ENCODE measurements around the gene FOCAD. TPM values are rescaled to one million over a fixed set of nuclear protein-coding genes. Genes with fewer than 3 reads are reported as not detected.

Gene FOCAD
- polyA plus RNA-seq (2013, experiment 1 of 2) = 23.6 TPM
- polyA plus RNA-seq (2013, experiment 2 of 2) = 23.9 TPM

- Histone ChIP-seq H2AFZ (ENCODE audit: low read length) (peak within 1 kb of the TSS; percentile 90), H3K79me1 (ENCODE audit: low read depth, low read length) (no peaks in the 10 kb centered on the region), H3K18ac (ENCODE audit: low read length) (peak within 1 kb of the TSS; percentile 99), H3K36me3 (replicated peaks in 1 of 2; ENCODE audit: control insufficient read depth in 2 of 2, insufficient read depth in 2 of 2, low read length in 2 of 2) (no peaks in the 10 kb centered on the region), H3K4me2 (ENCODE audit: insufficient read depth, low read length, poor library complexity, severe bottlenecking) (peak within 1 kb of the TSS; percentile 87), H3K9ac (ENCODE audit: low read depth, low read length, poor library complexity) (peak within 1 kb of the TSS; percentile 86), H2BK12ac (ENCODE audit: low read length) (peak within 1 kb of the TSS; percentile 93), H3K14ac (ENCODE audit: low read length) (peak within 1 kb of the TSS; percentile 1), H3K4me1 (ENCODE audit: control insufficient read depth in 2 of 2, insufficient read depth in 1 of 2, low read depth in 1 of 2, low read length in 2 of 2) (peaks cover 4 to 13% of the 10 kb centered on the region in 2 donors), H3K4ac (ENCODE audit: low read length) (no peak within 1 kb of the TSS), H3K27ac (replicated peaks; ENCODE audit: low read length) (peak within 1 kb of the TSS; percentile 85), H2BK15ac (ENCODE audit: low read length) (no peak within 1 kb of the TSS), H2BK5ac (ENCODE audit: low read length) (peak within 1 kb of the TSS; percentile 59), H4K91ac (ENCODE audit: low read depth, low read length, poor library complexity) (no peak within 1 kb of the TSS), H3K4me3 (ENCODE audit: low read length in 2 of 2) (peak within 1 kb of the TSS; percentile 57 to 93), H3K9me3 (replicated peaks in 1 of 2; ENCODE audit: control insufficient read depth in 2 of 2, insufficient read depth in 1 of 2, low read depth in 1 of 2, low read length in 2 of 2) (no peaks in the 10 kb centered on the region), H2BK120ac (ENCODE audit: low read depth, low read length) (no peak within 1 kb of the TSS), H4K8ac (ENCODE audit: low read depth, low read length) (no peak within 1 kb of the TSS), H3K27me3 (ENCODE audit: control insufficient read depth in 3 of 3, insufficient read depth in 3 of 3, low read depth in 1 of 3, low read length in 3 of 3) (no peaks in the 10 kb centered on the region), H3K23ac (ENCODE audit: low read depth, low read length, poor library complexity) (peak within 1 kb of the TSS; percentile 98), H2AK5ac (ENCODE audit: low read depth, low read length) (no peak within 1 kb of the TSS)
- DNase-seq (ENCODE audit: low spot score) = peak; percentile 95
- no CpG with 5 or more reads among the region's 78 CpGs for WGBS, 2 donors (ENCODE audit: extremely low coverage in 2 of 2, insufficient read length in 2 of 2, insufficient replicate concordance in 1 of 2)
These were observed at the start of gene FOCAD for GRCh38 chr9:20684035-20684874. TSS of gene FOCAD (plus strand) at chr9:20684259. CDS start at chr9:20715354, 31,095 bp downstream.

- Histone ChIP-seq H3K36me3 (replicated peaks in 1 of 2; ENCODE audit: control insufficient read depth in 2 of 2, insufficient read depth in 2 of 2, low read length in 2 of 2) (no peaks in the 10 kb centered on the region), H4K91ac (ENCODE audit: low read depth, low read length, poor library complexity) (no peak overlapping the region), H3K4me1 (ENCODE audit: control insufficient read depth in 2 of 2, insufficient read depth in 1 of 2, low read depth in 1 of 2, low read length in 2 of 2) (peaks cover 0 to 9% of the 10 kb centered on the region in 2 donors), H2AFZ (ENCODE audit: low read length) (no peak overlapping the region), H3K4me2 (ENCODE audit: insufficient read depth, low read length, poor library complexity, severe bottlenecking) (no peak overlapping the region), H2BK5ac (ENCODE audit: low read length) (no peak overlapping the region), H3K27ac (replicated peaks; ENCODE audit: low read length) (no peak overlapping the region), H3K79me1 (ENCODE audit: low read depth, low read length) (no peaks in the 10 kb centered on the region), H3K9ac (ENCODE audit: low read depth, low read length, poor library complexity) (no peak overlapping the region), H3K14ac (ENCODE audit: low read length) (no peak overlapping the region), H3K18ac (ENCODE audit: low read length) (no peak overlapping the region), H3K4ac (ENCODE audit: low read length) (no peak overlapping the region), H4K8ac (ENCODE audit: low read depth, low read length) (no peak overlapping the region), H2BK15ac (ENCODE audit: low read length) (no peak overlapping the region), H2AK5ac (ENCODE audit: low read depth, low read length) (no peak overlapping the region), H3K23ac (ENCODE audit: low read depth, low read length, poor library complexity) (no peak overlapping the region), H3K4me3 (ENCODE audit: low read length in 2 of 2) (no peak overlapping the region), H2BK120ac (ENCODE audit: low read depth, low read length) (no peak overlapping the region), H3K9me3 (replicated peaks in 1 of 2; ENCODE audit: control insufficient read depth in 2 of 2, insufficient read depth in 1 of 2, low read depth in 1 of 2, low read length in 2 of 2) (no peaks in the 10 kb centered on the region), H2BK12ac (ENCODE audit: low read length) (no peak overlapping the region), H3K27me3 (ENCODE audit: control insufficient read depth in 3 of 3, insufficient read depth in 3 of 3, low read depth in 1 of 3, low read length in 3 of 3) (no peaks in the 10 kb centered on the region)
- no peak for DNase-seq (ENCODE audit: low spot score)
- WGBS, 2 donors (ENCODE audit: extremely low coverage in 2 of 2, insufficient read length in 2 of 2, insufficient replicate concordance in 1 of 2) = no CpG with 5 or more reads among the region's 4 CpGs
These were observed 49.2 kb upstream of the FOCAD start for GRCh38 chr9:20634895-20635294.

- Histone ChIP-seq H3K36me3 (replicated peaks in 1 of 2; ENCODE audit: control insufficient read depth in 2 of 2, insufficient read depth in 2 of 2, low read length in 2 of 2) (no peaks in the 10 kb centered on the region), H2AK5ac (ENCODE audit: low read depth, low read length) (no peak overlapping the region), H3K4ac (ENCODE audit: low read length) (no peak overlapping the region), H3K23ac (ENCODE audit: low read depth, low read length, poor library complexity) (no peak overlapping the region), H3K4me2 (ENCODE audit: insufficient read depth, low read length, poor library complexity, severe bottlenecking) (no peak overlapping the region), H3K9me3 (replicated peaks in 1 of 2; ENCODE audit: control insufficient read depth in 2 of 2, insufficient read depth in 1 of 2, low read depth in 1 of 2, low read length in 2 of 2) (no peaks in the 10 kb centered on the region), H4K91ac (ENCODE audit: low read depth, low read length, poor library complexity) (no peak overlapping the region), H2BK120ac (ENCODE audit: low read depth, low read length) (no peak overlapping the region), H3K27me3 (ENCODE audit: control insufficient read depth in 3 of 3, insufficient read depth in 3 of 3, low read depth in 1 of 3, low read length in 3 of 3) (no peaks in the 10 kb centered on the region), H4K8ac (ENCODE audit: low read depth, low read length) (no peak overlapping the region), H3K4me1 (ENCODE audit: control insufficient read depth in 2 of 2, insufficient read depth in 1 of 2, low read depth in 1 of 2, low read length in 2 of 2) (peaks cover 0 to 9% of the 10 kb centered on the region in 2 donors), H3K27ac (replicated peaks; ENCODE audit: low read length) (no peak overlapping the region), H3K4me3 (ENCODE audit: low read length in 2 of 2) (no peak overlapping the region), H3K79me1 (ENCODE audit: low read depth, low read length) (no peaks in the 10 kb centered on the region), H2AFZ (ENCODE audit: low read length) (peak overlapping the region; percentile 75), H3K18ac (ENCODE audit: low read length) (no peak overlapping the region), H3K14ac (ENCODE audit: low read length) (no peak overlapping the region), H3K9ac (ENCODE audit: low read depth, low read length, poor library complexity) (no peak overlapping the region), H2BK15ac (ENCODE audit: low read length) (no peak overlapping the region), H2BK5ac (ENCODE audit: low read length) (no peak overlapping the region), H2BK12ac (ENCODE audit: low read length) (no peak overlapping the region)
- DNase-seq (ENCODE audit: low spot score) = no peak
- WGBS, 2 donors (ENCODE audit: extremely low coverage in 2 of 2, insufficient read length in 2 of 2, insufficient replicate concordance in 1 of 2) = no CpG with 5 or more reads among the region's 3 CpGs
These were observed 47.1 kb upstream of the FOCAD start for GRCh38 chr9:20636888-20637440.

Data from neuronal stem cell (in vitro differentiated cells).